Activated CD4-positive, alpha-beta memory T cell treated with anti-CD3 and anti-CD28 coated beads for 36 hours (primary cell): ENCODE measurements around the gene FANCE. TPM values are rescaled to one million over a fixed set of nuclear protein-coding genes. Genes with fewer than 3 reads are reported as not detected.

Source experiments
- CTCF ChIA-PET: fragments of 350-600 bp; sonication (Branson Sonifier 250); formaldehyde crosslinking; loops from one replicate; lab custom pipeline; 2021; ENCODE audit warnings: antibody characterized with exemption, inconsistent platforms; lab: Charles Lee
- POLR2A ChIA-PET: fragments of 350-600 bp; sonication (Branson Sonifier 250); formaldehyde crosslinking; loops from one replicate; lab custom pipeline; 2021; ENCODE audit warnings: antibody characterized with exemption; lab: Charles Lee
- DNase-seq: peaks from one replicate; pipeline ENCODE4 v3.0.0-alpha.2; 2020
- H3K27ac Mint-ChIP-seq: one replicate; pipeline ENCODE4 v1.8.0; 2021; ENCODE audit warnings: mixed read lengths
- H3K27me3 Mint-ChIP-seq: one replicate; pipeline ENCODE4 v1.8.0; 2021; ENCODE audit warnings: mixed read lengths
- H3K36me3 Mint-ChIP-seq: one replicate; pipeline ENCODE4 v1.8.0; 2021; ENCODE audit warnings: mixed read lengths
- H3K4me1 Mint-ChIP-seq: one replicate; pipeline ENCODE4 v1.8.0; 2021; ENCODE audit warnings: low read depth, mixed read lengths
- H3K4me3 Mint-ChIP-seq: one replicate; pipeline ENCODE4 v1.8.0; 2021; ENCODE audit warnings: mild to moderate bottlenecking, mixed read lengths
- H3K9me3 Mint-ChIP-seq: one replicate; pipeline ENCODE4 v1.8.0; 2021; ENCODE audit warnings: mixed read lengths
- intact Hi-C: fragments of 100-400 bp; cut with micrococcal nuclease; formaldehyde crosslinking; loops from one replicate; pipeline ENCODE4 v1.15.1; 2023
- total RNA-seq, 2 experiments: library from RNA; stranded (reverse); gene quantifications; one replicate each; pipeline ENCODE4 v1.2.3, GENCODE V29; 2021

Gene FANCE
- total RNA-seq, 2 experiments from 2014 or later, result 18.9 to 19.2 TPM

DNA sequence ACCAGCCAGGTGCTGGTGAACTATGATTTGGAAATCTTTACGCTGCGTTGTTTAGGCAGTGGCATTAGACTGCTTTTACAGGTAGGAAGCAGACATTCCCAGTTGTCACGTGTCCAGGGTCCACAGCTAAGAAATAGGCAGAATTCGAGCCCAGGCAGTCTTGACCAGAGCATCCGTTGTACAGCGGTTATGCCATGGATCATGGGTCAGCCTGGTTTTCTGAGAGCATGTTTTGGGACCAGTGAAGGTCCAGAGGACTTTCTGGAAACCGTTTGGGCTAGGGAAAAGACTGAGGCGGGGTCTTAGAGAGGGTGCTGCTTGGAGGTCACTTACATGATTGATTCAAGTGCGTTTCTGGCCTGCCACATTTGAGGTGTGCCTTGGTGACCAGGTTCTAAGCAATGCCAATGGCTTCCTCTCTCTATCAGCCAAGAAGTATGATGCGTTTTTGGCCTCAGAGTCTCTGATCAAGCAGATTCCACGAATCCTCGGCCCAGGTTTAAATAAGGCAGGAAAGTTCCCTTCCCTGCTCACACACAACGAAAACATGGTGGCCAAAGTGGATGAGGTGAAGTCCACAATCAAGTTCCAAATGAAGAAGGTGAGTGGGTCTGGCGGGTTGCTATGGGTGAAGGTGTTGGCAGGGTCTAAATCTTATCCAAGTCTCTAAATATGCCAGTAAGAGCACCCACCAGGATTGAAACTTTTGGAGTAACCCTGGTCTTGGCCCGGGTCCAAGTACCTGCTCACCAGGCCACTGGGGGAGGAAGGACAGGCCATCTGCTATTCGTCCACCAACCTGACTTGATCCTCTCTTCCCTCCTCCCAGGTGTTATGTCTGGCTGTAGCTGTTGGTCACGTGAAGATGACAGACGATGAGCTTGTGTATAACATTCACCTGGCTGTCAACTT lies 17.9 kb downstream of the FANCE start:
- no peak for DNase-seq
- intact Hi-C loops, result loop anchor here (2.0 kb wide), 1 partner anchor 137 kb away; no protein-coding TSS in a partner anchor
- CTCF ChIA-PET, result interaction anchor here (2.1 to 10.0 kb wide), 2 partner anchors 12 to 19 kb away, joined by 4 to 83 read pairs; partner anchors contain the start of gene FANCE
- POLR2A ChIA-PET, result interaction anchor here (0.6 to 2.4 kb wide), 7 partner anchors 9 to 172 kb away, joined by 3 to 8 read pairs (median 5); partner anchors contain the start of genes DEF6 and TEAD3
- peak overlapping the region; percentile 97 for H3K27ac Mint-ChIP-seq
- no peaks in the 10 kb centered on the region for H3K9me3 Mint-ChIP-seq
- H3K4me3 Mint-ChIP-seq, result peak overlapping the region; percentile 95
- H3K36me3 Mint-ChIP-seq, result peaks cover 52% of the 10 kb centered on the region
- H3K4me1 Mint-ChIP-seq, result peaks cover 36% of the 10 kb centered on the region
- no peaks in the 10 kb centered on the region for H3K27me3 Mint-ChIP-seq

DNA sequence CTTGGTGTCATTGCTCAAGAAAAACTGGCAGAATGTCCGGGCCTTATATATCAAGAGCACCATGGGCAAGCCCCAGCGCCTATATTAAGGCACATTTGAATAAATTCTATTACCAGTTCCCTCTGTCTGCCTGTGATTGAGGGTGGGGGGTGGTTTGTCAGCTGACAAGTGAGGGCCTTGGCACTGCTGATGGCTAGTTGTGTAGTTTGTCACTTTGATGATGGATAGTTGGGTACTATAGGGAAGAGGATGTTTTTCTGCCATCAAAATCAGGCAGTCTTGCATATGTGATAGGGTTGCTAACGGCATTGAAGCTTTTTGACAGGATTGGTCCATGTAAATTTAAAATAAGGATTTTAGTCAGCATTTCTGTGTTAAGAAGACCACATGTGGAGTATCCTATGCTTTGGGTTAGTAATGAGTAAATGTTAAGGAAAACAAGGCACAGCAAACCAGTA lies 18.6 kb downstream of the FANCE start:
- no peaks in the 10 kb centered on the region for H3K27me3 Mint-ChIP-seq
- H3K36me3 Mint-ChIP-seq, result peaks cover 52% of the 10 kb centered on the region
- H3K27ac Mint-ChIP-seq, result peak overlapping the region; percentile 97
- H3K4me1 Mint-ChIP-seq, result peaks cover 36% of the 10 kb centered on the region
- no peak for DNase-seq
- no peaks in the 10 kb centered on the region for H3K9me3 Mint-ChIP-seq
- ChIA-PET POLR2A (interaction anchor here (0.6 to 1.8 kb wide), 6 partner anchors 9 to 1912 kb away, joined by 3 to 5 read pairs (median 3); partner anchors contain the start of gene DEF6), CTCF (interaction anchor here (1.3 to 10.0 kb wide), 2 partner anchors 19 to 175 kb away, joined by 3 to 83 read pairs; partner anchors contain the start of gene FANCE)
- H3K4me3 Mint-ChIP-seq, result peak overlapping the region; percentile 95
- intact Hi-C loops, result no loop called here

DNA sequence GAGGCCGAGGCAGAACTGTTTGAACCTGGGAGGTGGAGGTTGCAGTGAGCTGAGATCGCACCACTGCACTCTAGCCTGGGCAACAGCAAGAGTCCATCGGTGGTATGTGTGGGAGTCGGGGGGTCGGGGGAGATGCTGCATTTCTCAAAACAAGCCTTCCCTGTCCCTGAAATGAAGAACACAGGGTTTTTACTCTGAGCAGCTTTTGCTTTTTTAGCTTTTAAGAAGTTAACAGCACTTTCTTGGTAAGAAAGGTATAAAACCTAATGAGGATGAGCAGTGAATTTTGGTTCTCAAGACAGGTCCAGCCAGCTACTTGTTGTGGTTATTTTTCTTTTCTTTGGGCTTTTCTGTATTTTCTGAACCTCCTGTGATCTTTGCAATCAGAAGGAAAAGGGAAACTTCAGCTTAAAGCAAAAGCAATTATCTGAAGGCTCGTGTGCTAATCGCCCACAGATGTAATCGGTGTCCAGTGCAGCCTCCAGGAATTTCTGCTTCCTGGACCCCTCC lies 19.8 kb downstream of the FANCE start:
- ChIA-PET POLR2A (interaction anchor here (0.7 to 1.8 kb wide), 7 partner anchors 18 to 173 kb away, joined by 3 to 7 read pairs (median 4); partner anchors contain the start of gene FANCE), CTCF (interaction anchor here (1.3 to 10.0 kb wide), 2 partner anchors 21 to 177 kb away, joined by 3 to 83 read pairs; partner anchors contain the start of gene FANCE)
- Mint-ChIP-seq H3K4me1 (peaks cover 36% of the 10 kb centered on the region), H3K27me3 (no peaks in the 10 kb centered on the region), H3K4me3 (peak overlapping the region; percentile 95), H3K36me3 (peaks cover 51% of the 10 kb centered on the region), H3K9me3 (no peaks in the 10 kb centered on the region), H3K27ac (peak overlapping the region; percentile 97)
- no peak for DNase-seq
- intact Hi-C loops, result no loop called here

GRCh38 chr6:35473075-35473849 lies 21.1 kb downstream of the FANCE start:
- Mint-ChIP-seq H3K4me3 (no peak overlapping the region), H3K27me3 (no peaks in the 10 kb centered on the region), H3K36me3 (peaks cover 46% of the 10 kb centered on the region), H3K27ac (peak overlapping the region; percentile 66), H3K4me1 (peaks cover 29% of the 10 kb centered on the region), H3K9me3 (no peaks in the 10 kb centered on the region)
- intact Hi-C loops, result no loop called here
- POLR2A ChIA-PET, result interaction anchor here (0.6 to 2.1 kb wide), 8 partner anchors 9 to 174 kb away, joined by 3 to 11 read pairs (median 4); partner anchors contain the start of genes FANCE and TEAD3
- CTCF ChIA-PET, result interaction anchor here (0.7 to 1.0 kb wide), 3 partner anchors 79 to 151 kb away, joined by 3 read pairs; partner anchors contain the start of gene PPARD
- no peak for DNase-seq

DNA sequence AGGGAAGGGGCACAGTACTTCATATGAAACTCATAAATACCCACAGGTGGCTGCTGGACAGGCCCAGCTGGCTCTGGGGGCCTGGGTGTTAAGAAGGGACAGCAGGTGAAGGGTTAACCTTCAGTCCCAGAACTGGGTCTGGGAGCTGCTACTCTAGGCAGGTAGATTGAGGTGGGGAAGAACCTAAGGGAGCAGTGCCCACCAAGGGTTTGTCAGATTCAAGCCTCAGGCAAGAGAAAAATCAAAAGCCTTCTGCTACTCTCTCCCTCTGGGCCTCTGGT lies 21.7 kb downstream of the FANCE start:
- ChIA-PET POLR2A (interaction anchor here (1.1 to 2.1 kb wide), 3 partner anchors 9 to 25 kb away, joined by 4 to 11 read pairs (median 10); partner anchors contain the start of gene TEAD3), CTCF (interaction anchor here (0.7 to 1.0 kb wide), 3 partner anchors 78 to 150 kb away, joined by 3 read pairs; partner anchors contain the start of gene PPARD)
- peaks cover 29% of the 10 kb centered on the region for H3K4me1 Mint-ChIP-seq

DNA sequence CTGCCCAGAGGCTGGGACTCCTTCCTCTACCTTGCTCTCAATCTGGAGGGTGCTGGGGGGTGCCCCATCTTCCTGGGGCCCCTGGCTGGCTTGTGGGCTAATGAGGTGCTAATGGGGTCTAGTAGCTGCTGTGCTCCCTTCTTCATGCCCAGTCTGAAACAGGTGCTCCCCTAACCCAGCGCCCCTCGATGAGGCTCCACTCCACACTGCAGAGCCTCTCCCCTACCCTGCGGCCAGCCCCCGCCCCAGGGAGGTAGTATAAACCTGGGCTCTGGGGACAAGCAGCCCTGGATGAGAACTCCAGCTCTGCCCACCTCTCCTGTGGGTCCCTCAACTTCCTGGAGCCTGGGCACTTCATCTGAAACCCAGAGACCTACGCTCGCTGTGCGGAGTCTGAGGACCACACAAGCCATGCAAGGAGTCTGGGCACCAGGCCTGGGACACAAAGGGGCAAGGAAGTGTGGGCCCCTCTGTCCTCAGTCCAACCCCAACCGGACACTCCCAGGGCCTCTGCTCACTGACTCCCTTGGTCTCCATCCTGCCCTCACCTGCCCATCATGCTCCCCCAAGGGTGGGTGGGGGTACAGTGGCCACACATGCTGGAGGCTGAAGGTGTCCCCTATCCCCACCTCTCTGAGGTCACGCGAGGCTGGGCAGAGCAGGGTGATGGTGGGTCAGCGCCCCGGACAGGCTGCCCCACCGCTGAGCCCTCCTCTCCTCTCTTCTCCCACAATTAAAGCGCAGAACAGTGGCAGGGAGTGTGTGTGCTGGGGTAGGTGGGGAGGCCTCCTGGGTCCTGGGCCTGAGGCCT lies 22.2 kb downstream of the FANCE start:
- CTCF ChIA-PET, result interaction anchor here (0.7 to 1.0 kb wide), 3 partner anchors 78 to 150 kb away, joined by 3 read pairs; partner anchors contain the start of gene PPARD
- POLR2A ChIA-PET, result interaction anchor here (0.7 to 2.1 kb wide), 3 partner anchors 23 to 102 kb away, joined by 3 to 11 read pairs (median 4); partner anchors contain the start of gene TEAD3
- intact Hi-C loops, result no loop called here
- DNase-seq, result no peak
- peak overlapping the region; percentile 23 for H3K27ac Mint-ChIP-seq
- peaks cover 29% of the 10 kb centered on the region for H3K4me1 Mint-ChIP-seq
- H3K9me3 Mint-ChIP-seq, result no peaks in the 10 kb centered on the region
- H3K27me3 Mint-ChIP-seq, result no peaks in the 10 kb centered on the region
- peaks cover 35% of the 10 kb centered on the region for H3K36me3 Mint-ChIP-seq
- no peak overlapping the region for H3K4me3 Mint-ChIP-seq

More for the DNA sequence above, 21.7 kb downstream of the FANCE start:
- Mint-ChIP-seq H3K27me3 (no peaks in the 10 kb centered on the region), H3K27ac (peak overlapping the region; percentile 66), H3K36me3 (peaks cover 41% of the 10 kb centered on the region), H3K4me3 (no peak overlapping the region), H3K9me3 (no peaks in the 10 kb centered on the region)
- intact Hi-C loops, result no loop called here
- DNase-seq, result no peak

DNA sequence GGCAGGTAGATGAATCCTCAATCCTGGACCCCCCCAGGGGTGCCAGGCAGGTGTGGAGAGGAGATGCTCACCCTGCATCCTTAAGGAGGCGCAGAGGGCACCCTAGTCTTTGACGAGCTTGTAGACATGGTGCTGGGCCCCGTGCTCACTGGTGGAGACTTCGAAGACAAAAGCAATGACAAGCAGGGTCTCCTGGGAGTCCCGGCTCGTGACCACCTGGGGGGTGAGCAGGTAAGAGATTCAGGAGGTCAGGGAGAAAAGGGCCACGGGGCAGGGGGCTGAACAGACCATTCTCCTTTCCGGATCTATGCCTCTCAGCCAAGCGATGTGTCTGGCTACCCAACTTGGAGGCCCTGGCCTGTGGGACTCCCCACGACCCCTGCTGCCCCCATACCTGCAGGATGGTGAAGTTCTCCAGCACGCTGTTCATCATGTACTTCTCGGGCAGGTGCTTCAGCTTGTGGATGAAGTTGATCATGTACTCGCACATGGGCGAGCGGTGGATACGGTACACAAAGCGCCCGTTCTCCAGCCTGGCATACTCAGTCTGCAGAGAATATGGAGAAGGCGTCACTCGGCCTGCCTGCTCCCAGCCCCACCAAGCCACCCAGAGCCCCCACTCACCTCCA lies 22.9 kb downstream of the FANCE start:
- Mint-ChIP-seq H3K27me3 (no peaks in the 10 kb centered on the region), H3K27ac (peak overlapping the region; percentile 23), H3K9me3 (no peaks in the 10 kb centered on the region), H3K36me3 (peaks cover 28% of the 10 kb centered on the region), H3K4me1 (peaks cover 24% of the 10 kb centered on the region), H3K4me3 (no peak overlapping the region)
- ChIA-PET POLR2A (interaction anchor here (0.7 to 2.1 kb wide), 2 partner anchors 22 to 103 kb away, joined by 3 to 11 read pairs; partner anchors contain the start of gene TEAD3), CTCF (no interaction called here)
- DNase-seq, result no peak
- intact Hi-C loops, result no loop called here

GRCh38 chr6:35475573-35475972 lies 23.4 kb downstream of the FANCE start:
- Mint-ChIP-seq H3K9me3 (no peaks in the 10 kb centered on the region), H3K4me1 (peaks cover 19% of the 10 kb centered on the region), H3K27ac (no peak overlapping the region), H3K36me3 (peaks cover 23% of the 10 kb centered on the region), H3K4me3 (no peak overlapping the region), H3K27me3 (no peaks in the 10 kb centered on the region)
- CTCF ChIA-PET, result no interaction called here
- POLR2A ChIA-PET, result no interaction called here
- no peak for DNase-seq
- intact Hi-C loops, result no loop called here

- peaks cover 15% of the 10 kb centered on the region for H3K4me1 Mint-ChIP-seq
- intact Hi-C loops, result no loop called here
- H3K36me3 Mint-ChIP-seq, result peaks cover 18% of the 10 kb centered on the region
- H3K27me3 Mint-ChIP-seq, result no peaks in the 10 kb centered on the region
- H3K9me3 Mint-ChIP-seq, result no peaks in the 10 kb centered on the region
- H3K4me3 Mint-ChIP-seq, result no peak overlapping the region
- H3K27ac Mint-ChIP-seq, result no peak overlapping the region
- ChIA-PET POLR2A (interaction anchor here (1.3 kb wide), 1 partner anchor 8 kb away, joined by 3 read pairs; no protein-coding TSS in a partner anchor), CTCF (no interaction called here)
- DNase-seq, result no peak
Observed at GRCh38 chr6:35476004-35476403, 23.9 kb downstream of the FANCE start.

GRCh38 chr6:35477028-35477427 lies 24.9 kb downstream of the FANCE start:
- POLR2A ChIA-PET, result interaction anchor here (1.3 kb wide), 1 partner anchor 9 kb away, joined by 3 read pairs; no protein-coding TSS in a partner anchor
- no peak for DNase-seq
- no peaks in the 10 kb centered on the region for H3K27me3 Mint-ChIP-seq
- peaks cover 5% of the 10 kb centered on the region for H3K4me1 Mint-ChIP-seq
- H3K36me3 Mint-ChIP-seq, result peaks cover 9% of the 10 kb centered on the region
- CTCF ChIA-PET, result no interaction called here
- H3K4me3 Mint-ChIP-seq, result no peak overlapping the region
- intact Hi-C loops, result no loop called here
- H3K9me3 Mint-ChIP-seq, result no peaks in the 10 kb centered on the region
- no peak overlapping the region for H3K27ac Mint-ChIP-seq
